ENCODE measurements around the gene PLAAT5.

- TF ChIP-seq CTCF (IDR thresholded peaks at IDR 0.05; ENCODE audit: low read depth, low read length) (no peak), EZH2phosphoT487 (IDR thresholded peaks at IDR 0.05; ENCODE audit: low read depth) (no peak)
Observed at GRCh38 chr11:63462137-63462536, 28.8 kb downstream of the PLAAT5 start.
